GM12878 (cell line): Measurements from ENCODE around the gene MID1. TPM values are rescaled to one million over a fixed set of nuclear protein-coding genes. Genes with fewer than 3 reads are reported as not detected.

ENCODE experiments used
- ATAC-seq: fragments of 200-7000 bp; cut with Tn5 transposase; 3 replicates; pipeline ENCODE4 v1.9.1; 2020; ENCODE audit warnings: mild to moderate bottlenecking, moderate library complexity
- BruUV-seq: library from RNA; stranded (reverse); fragments of 400-500 nt; replicated peaks from 2 replicates; lab custom pipeline; 2021; lab: Mats Ljungman, UMichigan
- CTCF ChIA-PET: fragments of 300-600 bp; sonication (Branson Sonifier 250); formaldehyde crosslinking; extraction: SDS; loops from one replicate; lab custom pipeline; 2021; ENCODE audit warnings: inconsistent platforms; lab: Yijun Ruan, JAX
- POLR2A ChIA-PET: fragments of 350-600 bp; formaldehyde crosslinking; extraction: SDS; loops from one replicate; lab custom pipeline; 2021; ENCODE audit warnings: inconsistent platforms; lab: Charles Lee
- RAD21 ChIA-PET: fragments of 300-600 bp; sonication (Branson Sonifier 250); formaldehyde crosslinking; loops from one replicate; lab custom pipeline; 2023; ENCODE audit warnings: antibody characterized with exemption; ENCODE audit not compliant: unreplicated experiment; lab: Charles Lee
- SMC1A ChIA-PET: fragments of 300-600 bp; sonication (Branson Sonifier 250); formaldehyde crosslinking; loops from one replicate; lab custom pipeline; 2023; ENCODE audit not compliant: unreplicated experiment, uncharacterized antibody; lab: Charles Lee
- DNase-seq: peaks from one replicate; pipeline ENCODE4 v3.0.0-alpha.2; 2011; ENCODE audit warnings: low read depth, low spot score
- FAIRE-seq: peaks from 3 replicates; lab custom pipeline; 2011; peaks lifted over from hg19 to GRCh38; lab: Jason Lieb, UNC
- H2AFZ ChIP-seq: 2 replicates; pipeline ENCODE4 v1.6.0; 2011; ENCODE audit warnings: low read depth, low read length, control low read depth; ENCODE audit not compliant: control insufficient read depth
- H3K27ac ChIP-seq: 2 replicates; pipeline ENCODE4 v1.5.1; 2011; ENCODE audit warnings: control low read depth; ENCODE audit not compliant: control insufficient read depth, insufficient read depth
- H3K27me3 ChIP-seq, 2 experiments: replicated peaks in 1 of 2; 2 replicates each; pipeline versions ENCODE4 v1.6.0 to v1.6.1; 2011; ENCODE audit warnings: low read length in 1 of 2; ENCODE audit not compliant: control insufficient read depth in 2 of 2, insufficient read depth in 2 of 2
- H3K36me3 ChIP-seq, 2 experiments: 2 replicates each; pipeline ENCODE4 v1.5.1; 2011; ENCODE audit warnings: low read length in 1 of 2; ENCODE audit not compliant: control insufficient read depth in 2 of 2, insufficient read depth in 2 of 2
- H3K4me1 ChIP-seq: 2 replicates; pipeline ENCODE4 v1.6.1; 2011; ENCODE audit warnings: mild to moderate bottlenecking, low read length, moderate library complexity, mixed read lengths; ENCODE audit not compliant: control insufficient read depth, insufficient read depth
- H3K4me2 ChIP-seq: 2 replicates; pipeline ENCODE4 v1.6.0; 2011; ENCODE audit warnings: control low read depth; ENCODE audit not compliant: control insufficient read depth, insufficient read depth
- H3K4me3 ChIP-seq: fragments of 200-600 bp; sonication (generic); 2 replicates; pipeline ENCODE4 v1.5.1; 2016
- H3K79me2 ChIP-seq: 2 replicates; pipeline ENCODE4 v1.6.0; 2011; ENCODE audit warnings: low read length; ENCODE audit not compliant: control insufficient read depth, insufficient read depth
- H3K9ac ChIP-seq: 2 replicates; pipeline ENCODE4 v1.8.0; 2011; ENCODE audit warnings: low read length, control low read depth, mixed read lengths; ENCODE audit not compliant: control insufficient read depth, insufficient read depth
- H3K9me3 ChIP-seq: replicated peaks from 3 replicates; pipeline ENCODE4 v1.5.1; 2011; ENCODE audit warnings: mild to moderate bottlenecking, low read length; ENCODE audit not compliant: control insufficient read depth, insufficient read depth
- H4K20me1 ChIP-seq: 2 replicates; pipeline ENCODE4 v1.6.0; 2011; ENCODE audit not compliant: control insufficient read depth, insufficient read depth
- CBFB ChIP-seq: IDR thresholded peaks from 2 replicates; pipeline ENCODE4 v1.6.1; 2016; ENCODE audit warnings: antibody characterized with exemption, low read depth
- CTCF ChIP-seq, 3 experiments: IDR thresholded peaks in 2 of 3; conservative IDR thresholded peaks in 1 of 3; 2 replicates each; pipeline ENCODE4 v1.5.1; 2011; ENCODE audit warnings: low read depth in 3 of 3, low read length in 3 of 3, mild to moderate bottlenecking in 3 of 3, control low read depth in 2 of 3, moderate library complexity in 2 of 3, inconsistent platforms in 1 of 3, mixed read lengths in 1 of 3; ENCODE audit not compliant: control insufficient read depth in 2 of 3, insufficient read depth in 1 of 3; ENCODE audit errors: extremely low read depth in 1 of 3
- EED ChIP-seq: sonication (generic); IDR thresholded peaks from 2 replicates; pipeline ENCODE4 v1.6.1; 2016; ENCODE audit warnings: antibody characterized with exemption, low read depth
- IKZF2 ChIP-seq, 2 experiments: fragments of 450-650 bp; IDR thresholded peaks; 2 replicates each; pipeline ENCODE4 v1.6.1; 2017; ENCODE audit warnings: mild to moderate bottlenecking in 2 of 2, moderate library complexity in 2 of 2
- IRF5 ChIP-seq: fragments of 450-650 bp; IDR thresholded peaks from 2 replicates; pipeline ENCODE4 v1.6.1; 2017; ENCODE audit warnings: borderline replicate concordance
- NBN ChIP-seq: fragments of 450-650 bp; IDR thresholded peaks from 2 replicates; pipeline ENCODE4 v1.6.1; 2016
- RCOR1 ChIP-seq: conservative IDR thresholded peaks from 2 replicates; pipeline ENCODE4 v1.6.1; 2012; ENCODE audit warnings: low read depth, low read length, improper control_type of control experiment
- SMAD5 ChIP-seq: IDR thresholded peaks from 2 replicates; pipeline ENCODE4 v1.6.1; 2016; ENCODE audit warnings: antibody characterized with exemption, low read depth
- SUZ12 ChIP-seq: fragments of 200-600 bp; sonication (generic); IDR thresholded peaks from one replicate; pipeline ENCODE4 v1.6.1; 2018; ENCODE audit warnings: antibody characterized with exemption, mild to moderate bottlenecking; ENCODE audit not compliant: unreplicated experiment
- TBL1XR1 ChIP-seq: IDR thresholded peaks from 2 replicates; pipeline ENCODE4 v1.6.1; 2012; ENCODE audit warnings: low read depth, low read length, improper control_type of control experiment
- ZBED1 ChIP-seq: IDR thresholded peaks from 2 replicates; pipeline ENCODE4 v1.6.1; 2016; ENCODE audit warnings: borderline replicate concordance
- ZNF622 ChIP-seq: fragments of 450-650 bp; IDR thresholded peaks from 2 replicates; pipeline ENCODE4 v1.6.1; 2017; ENCODE audit warnings: mild to moderate bottlenecking, inconsistent platforms
- ZNF687 ChIP-seq: fragments of 450-650 bp; IDR thresholded peaks from 2 replicates; pipeline ENCODE4 v1.6.1; 2017; ENCODE audit warnings: mild to moderate bottlenecking, moderate library complexity
- WGBS: methylation state at CpG from one replicate; pipeline ENCODE4 v1.1.6; 2016; ENCODE audit warnings: low lambda C conversion rate; ENCODE audit not compliant: insufficient replicate concordance, insufficient coverage; ENCODE audit errors: missing lambda C conversion rate; 5-methylcytosine and 5-hydroxymethylcytosine counted together
- in situ Hi-C: fragments of 300-500 bp; cut with MboI; formaldehyde crosslinking; loops from 9 replicates; pipeline ENCODE4 v1.14.3; 2018; ENCODE audit warnings: mixed read lengths
- intact Hi-C: fragments of 100-400 bp; cut with micrococcal nuclease; formaldehyde crosslinking; loops from one replicate; pipeline ENCODE4 v1.14.2; 2022; ENCODE audit not compliant: unreplicated experiment
- polyA plus RNA-seq, 11 experiments: library from polyadenylated mRNA; depleted of rRNA in 4 of 11; unstranded in 6 of 11; stranded (reverse) in 5 of 11; fragments of >200 nt; fragmentation: Nextera tagmentation in 4 of 11; fragmentation: Illumina TruSeq in 1 of 11; extraction: Ambion mirVana in 4 of 11; extraction: Trizol in 1 of 11; gene quantifications; 1 replicate in 1 of 11; 2 replicates in 10 of 11; pipeline versions ENCODE4 v1.2.1 to v1.2.3, GENCODE V29; 2011 to 2016; ENCODE audit warnings: inconsistent platforms in 2 of 11, missing spikeins in 2 of 11, low read depth in 1 of 11
- total RNA-seq, 4 experiments: library from RNA; depleted of rRNA in 3 of 4; stranded (reverse); fragments of >200 nt in 3 of 4; fragmentation: Illumina TruSeq in 1 of 4; extraction: Trizol in 1 of 4; gene quantifications; 2 replicates each; pipeline versions ENCODE4 v1.2.1 to v1.2.3, GENCODE V29; 2013 to 2021
- TF ChIP-seq, protein P1 (sequence below): fragments of 450-650 bp; IDR thresholded peaks from 2 replicates; pipeline ENCODE4 v1.6.1; 2017; ENCODE audit warnings: mild to moderate bottlenecking

Gene MID1
- total and polyA plus RNA-seq, 10 of the 15 experiments (the other 5 are each of a cell fraction or from before 2014, with no cell fraction given), result 0.04 to 0.51 (median 0.14) TPM; not detected in 1

DNA sequence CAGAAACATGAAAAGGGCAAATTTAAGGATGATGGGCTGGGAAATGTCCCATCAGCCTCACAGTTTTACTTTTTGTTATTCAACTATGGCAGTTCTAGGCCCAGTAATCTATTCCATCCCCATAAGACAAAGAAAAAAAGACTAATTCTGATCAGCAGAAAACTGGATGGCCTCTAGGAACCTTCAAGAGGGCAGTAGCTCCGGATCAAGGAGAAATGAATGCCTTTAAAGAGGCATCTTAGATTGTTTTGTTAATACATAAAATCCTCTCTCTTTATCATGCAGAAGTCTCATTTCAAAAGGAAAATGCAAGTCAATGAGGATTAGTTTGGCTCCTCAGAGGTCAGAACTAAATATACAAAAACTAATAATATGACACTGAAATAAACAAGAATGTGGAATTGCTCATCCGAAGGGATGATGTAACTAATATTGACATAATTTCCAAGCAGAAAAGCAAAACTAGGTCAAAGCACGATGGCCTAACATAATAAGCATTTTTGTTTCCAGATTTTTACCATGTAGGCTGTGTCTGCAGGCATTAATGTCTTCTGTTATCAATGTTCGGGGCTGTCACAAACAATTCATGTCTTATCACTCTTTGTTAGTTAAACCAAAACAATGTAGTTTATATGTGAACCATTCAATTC lies 8.8 kb downstream of the MID1 start:
- no TSS peak for BruUV-seq
- in situ Hi-C loops (loop anchor here (25.0 kb wide), 1 partner anchor 624 kb away; no protein-coding TSS in a partner anchor), intact Hi-C loops (no loop called here)
- H3K9me3 ChIP-seq, result no peaks in the 10 kb centered on the region
- no peak overlapping the region for H3K9ac ChIP-seq
- H3K4me2 ChIP-seq, result no peak overlapping the region
- ChIA-PET RAD21 (no interaction called here), SMC1A (interaction anchor here (1.3 kb wide), 1 partner anchor 158 kb away, joined by 3 read pairs; no protein-coding TSS in a partner anchor), CTCF (no interaction called here), POLR2A (no interaction called here)
- no peaks in the 10 kb centered on the region for H3K79me2 ChIP-seq
- H4K20me1 ChIP-seq, result no peaks in the 10 kb centered on the region
- 26% methylated on average over 4 of the region's 4 CpGs for WGBS
- no peaks in the 10 kb centered on the region for H3K4me1 ChIP-seq
- H3K36me3 ChIP-seq, result no peaks in the 10 kb centered on the region
- H3K4me3 ChIP-seq, result no peak overlapping the region
- DNase-seq (no peak), ATAC-seq (no peak), FAIRE-seq (no peak)
- H2AFZ ChIP-seq, result no peak overlapping the region
- no peaks in the 10 kb centered on the region; a peak in 2 of 4 replicates for H3K27me3 ChIP-seq
- H3K27ac ChIP-seq, result no peak overlapping the region
- no peak for TF ChIP-seq EED
- TF ChIP-seq NBN, result no peak
- no peak for TF ChIP-seq ZBED1
- TF ChIP-seq, protein P1, sequence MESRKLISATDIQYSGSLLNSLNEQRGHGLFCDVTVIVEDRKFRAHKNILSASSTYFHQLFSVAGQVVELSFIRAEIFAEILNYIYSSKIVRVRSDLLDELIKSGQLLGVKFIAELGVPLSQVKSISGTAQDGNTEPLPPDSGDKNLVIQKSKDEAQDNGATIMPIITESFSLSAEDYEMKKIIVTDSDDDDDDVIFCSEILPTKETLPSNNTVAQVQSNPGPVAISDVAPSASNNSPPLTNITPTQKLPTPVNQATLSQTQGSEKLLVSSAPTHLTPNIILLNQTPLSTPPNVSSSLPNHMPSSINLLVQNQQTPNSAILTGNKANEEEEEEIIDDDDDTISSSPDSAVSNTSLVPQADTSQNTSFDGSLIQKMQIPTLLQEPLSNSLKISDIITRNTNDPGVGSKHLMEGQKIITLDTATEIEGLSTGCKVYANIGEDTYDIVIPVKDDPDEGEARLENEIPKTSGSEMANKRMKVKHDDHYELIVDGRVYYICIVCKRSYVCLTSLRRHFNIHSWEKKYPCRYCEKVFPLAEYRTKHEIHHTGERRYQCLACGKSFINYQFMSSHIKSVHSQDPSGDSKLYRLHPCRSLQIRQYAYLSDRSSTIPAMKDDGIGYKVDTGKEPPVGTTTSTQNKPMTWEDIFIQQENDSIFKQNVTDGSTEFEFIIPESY, result no peak
- no peak for TF ChIP-seq SUZ12
- no peak for TF ChIP-seq IRF5
- TF ChIP-seq ZNF622, result no peak
- TF ChIP-seq CTCF (IDR thresholded peaks at IDR 0.05 in 2 of 3, conservative IDR thresholded peaks at IDR 0.05 in 1 of 3; ENCODE audit: control insufficient read depth in 2 of 3, extremely low read depth in 1 of 3, insufficient read depth in 1 of 3, low read depth in 3 of 3, low read length in 3 of 3), result no peak
- TF ChIP-seq SMAD5, result no peak
- TF ChIP-seq CBFB, result no peak
- no peak for TF ChIP-seq TBL1XR1
- TF ChIP-seq ZNF687, result no peak
- no peak for TF ChIP-seq RCOR1
- no peak for TF ChIP-seq IKZF2 (IDR thresholded peaks at IDR 0.05)
